Measurements from ENCODE around the gene SLC13A2.

Gene SLC13A2

GRCh38 chr17:28477928-28478327, 4.5 kb downstream of the SLC13A2 start:
- no peak overlapping the region for H3K9ac ChIP-seq (ENCODE audit: low read length)
- no peaks in the 10 kb centered on the region for H3K36me3 ChIP-seq (ENCODE audit: control insufficient read depth, insufficient read depth, low read length)
- H3K79me1 ChIP-seq (ENCODE audit: low read length) = no peaks in the 10 kb centered on the region
- no peak overlapping the region for H3K27ac ChIP-seq (ENCODE audit: low read depth, low read length)
- H3K4ac ChIP-seq (ENCODE audit: low read depth, low read length) = no peak overlapping the region
- no peaks in the 10 kb centered on the region for H3K4me1 ChIP-seq (ENCODE audit: control insufficient read depth, low read depth, low read length)
- no peak overlapping the region for H3K23ac ChIP-seq (ENCODE audit: low read length)
- H3K56ac ChIP-seq (ENCODE audit: low read length) = no peak overlapping the region
- H3K4me2 ChIP-seq (ENCODE audit: low read length) = no peak overlapping the region
- DNase-seq = no peak
- H3K18ac ChIP-seq (ENCODE audit: low read length) = no peak overlapping the region
- H2BK5ac ChIP-seq (ENCODE audit: low read length) = no peak overlapping the region
- H2BK120ac ChIP-seq (ENCODE audit: low read depth, low read length) = no peak overlapping the region
- H3K4me3 ChIP-seq (ENCODE audit: low read length) = no peak overlapping the region
- H3K79me2 ChIP-seq (ENCODE audit: control insufficient read depth, insufficient read depth, low read length) = no peaks in the 10 kb centered on the region
- H4K8ac ChIP-seq (ENCODE audit: low read depth, low read length) = no peak overlapping the region
- no peak overlapping the region for H2AK5ac ChIP-seq (ENCODE audit: low read length)
- no CpG with 5 or more reads among the region's 7 CpGs for WGBS (ENCODE audit: extremely low coverage, insufficient coverage, low lambda C conversion rate)
- no peak overlapping the region for H4K5ac ChIP-seq (ENCODE audit: low read length)
- no peaks in the 10 kb centered on the region for H3K27me3 ChIP-seq (ENCODE audit: insufficient read depth, low read length, poor library complexity)
- no peak overlapping the region for H2BK15ac ChIP-seq (replicated peaks; ENCODE audit: low read depth)

- no peak overlapping the region for H3K4me2 ChIP-seq (ENCODE audit: low read length)
- no peak for DNase-seq
- H3K56ac ChIP-seq (ENCODE audit: low read length) = no peak overlapping the region
- H3K4me3 ChIP-seq (ENCODE audit: low read length) = no peak overlapping the region
- H3K4me1 ChIP-seq (ENCODE audit: control insufficient read depth, low read depth, low read length) = no peaks in the 10 kb centered on the region
- H3K27ac ChIP-seq (ENCODE audit: low read depth, low read length) = no peak overlapping the region
- H2BK5ac ChIP-seq (ENCODE audit: low read length) = no peak overlapping the region
- no peak overlapping the region for H4K5ac ChIP-seq (ENCODE audit: low read length)
- H2BK120ac ChIP-seq (ENCODE audit: low read depth, low read length) = no peak overlapping the region
- no peak overlapping the region for H3K9ac ChIP-seq (ENCODE audit: low read length)
- H3K18ac ChIP-seq (ENCODE audit: low read length) = no peak overlapping the region
- H2BK15ac ChIP-seq (replicated peaks; ENCODE audit: low read depth) = no peak overlapping the region
- no peak overlapping the region for H4K8ac ChIP-seq (ENCODE audit: low read depth, low read length)
- no peaks in the 10 kb centered on the region for H3K36me3 ChIP-seq (ENCODE audit: control insufficient read depth, insufficient read depth, low read length)
- no peak overlapping the region for H2AK5ac ChIP-seq (ENCODE audit: low read length)
- no peaks in the 10 kb centered on the region for H3K79me2 ChIP-seq (ENCODE audit: control insufficient read depth, insufficient read depth, low read length)
- no CpG with 5 or more reads among the region's 3 CpGs for WGBS (ENCODE audit: extremely low coverage, insufficient coverage, low lambda C conversion rate)
- no peaks in the 10 kb centered on the region for H3K27me3 ChIP-seq (ENCODE audit: insufficient read depth, low read length, poor library complexity)
- H3K4ac ChIP-seq (ENCODE audit: low read depth, low read length) = no peak overlapping the region
- no peaks in the 10 kb centered on the region for H3K79me1 ChIP-seq (ENCODE audit: low read length)
- no peak overlapping the region for H3K23ac ChIP-seq (ENCODE audit: low read length)
Observed at GRCh38 chr17:28478712-28479615, 5.5 kb downstream of the SLC13A2 start.

GRCh38 chr17:28480278-28480677, 6.8 kb downstream of the SLC13A2 start:
- Histone ChIP-seq H3K36me3 (ENCODE audit: control insufficient read depth, insufficient read depth, low read length) (no peaks in the 10 kb centered on the region), H3K4ac (ENCODE audit: low read depth, low read length) (no peak overlapping the region), H2AK5ac (ENCODE audit: low read length) (no peak overlapping the region), H3K23ac (ENCODE audit: low read length) (no peak overlapping the region), H3K27me3 (ENCODE audit: insufficient read depth, low read length, poor library complexity) (no peaks in the 10 kb centered on the region), H3K56ac (ENCODE audit: low read length) (no peak overlapping the region), H2BK15ac (replicated peaks; ENCODE audit: low read depth) (no peak overlapping the region), H3K4me3 (ENCODE audit: low read length) (no peak overlapping the region), H3K9ac (ENCODE audit: low read length) (no peak overlapping the region), H3K4me1 (ENCODE audit: control insufficient read depth, low read depth, low read length) (no peaks in the 10 kb centered on the region), H2BK5ac (ENCODE audit: low read length) (no peak overlapping the region), H3K79me2 (ENCODE audit: control insufficient read depth, insufficient read depth, low read length) (no peaks in the 10 kb centered on the region), H3K4me2 (ENCODE audit: low read length) (no peak overlapping the region), H2BK120ac (ENCODE audit: low read depth, low read length) (no peak overlapping the region), H3K79me1 (ENCODE audit: low read length) (no peaks in the 10 kb centered on the region), H3K18ac (ENCODE audit: low read length) (no peak overlapping the region), H3K27ac (ENCODE audit: low read depth, low read length) (no peak overlapping the region), H4K8ac (ENCODE audit: low read depth, low read length) (no peak overlapping the region), H4K5ac (ENCODE audit: low read length) (no peak overlapping the region)
- no peak for DNase-seq
- WGBS (ENCODE audit: extremely low coverage, insufficient coverage, low lambda C conversion rate) = no CpG with 5 or more reads among the region's 5 CpGs

- Histone ChIP-seq H3K4me1 (ENCODE audit: control insufficient read depth, low read depth, low read length) (no peaks in the 10 kb centered on the region), H2BK5ac (ENCODE audit: low read length) (no peak overlapping the region), H3K4me3 (ENCODE audit: low read length) (no peak overlapping the region), H2BK15ac (replicated peaks; ENCODE audit: low read depth) (no peak overlapping the region), H4K8ac (ENCODE audit: low read depth, low read length) (no peak overlapping the region), H3K18ac (ENCODE audit: low read length) (no peak overlapping the region), H3K27ac (ENCODE audit: low read depth, low read length) (no peak overlapping the region), H2AK5ac (ENCODE audit: low read length) (no peak overlapping the region), H3K4me2 (ENCODE audit: low read length) (no peak overlapping the region), H3K4ac (ENCODE audit: low read depth, low read length) (no peak overlapping the region), H3K56ac (ENCODE audit: low read length) (no peak overlapping the region), H3K9ac (ENCODE audit: low read length) (no peak overlapping the region), H3K36me3 (ENCODE audit: control insufficient read depth, insufficient read depth, low read length) (no peaks in the 10 kb centered on the region), H3K27me3 (ENCODE audit: insufficient read depth, low read length, poor library complexity) (no peaks in the 10 kb centered on the region), H2BK120ac (ENCODE audit: low read depth, low read length) (no peak overlapping the region), H3K79me1 (ENCODE audit: low read length) (no peaks in the 10 kb centered on the region), H3K23ac (ENCODE audit: low read length) (no peak overlapping the region), H3K79me2 (ENCODE audit: control insufficient read depth, insufficient read depth, low read length) (no peaks in the 10 kb centered on the region), H4K5ac (ENCODE audit: low read length) (no peak overlapping the region)
- no peak for DNase-seq
- WGBS (ENCODE audit: extremely low coverage, insufficient coverage, low lambda C conversion rate) = no CpG with 5 or more reads among the region's 10 CpGs
Observed at GRCh38 chr17:28480799-28481571, 7.5 kb downstream of the SLC13A2 start.

- no peak overlapping the region for H2BK5ac ChIP-seq (ENCODE audit: low read length)
- H4K8ac ChIP-seq (ENCODE audit: low read depth, low read length) = no peak overlapping the region
- H2BK15ac ChIP-seq (replicated peaks; ENCODE audit: low read depth) = no peak overlapping the region
- no peak overlapping the region for H3K56ac ChIP-seq (ENCODE audit: low read length)
- H3K79me2 ChIP-seq (ENCODE audit: control insufficient read depth, insufficient read depth, low read length) = no peaks in the 10 kb centered on the region
- H4K5ac ChIP-seq (ENCODE audit: low read length) = no peak overlapping the region
- H2BK120ac ChIP-seq (ENCODE audit: low read depth, low read length) = no peak overlapping the region
- H3K18ac ChIP-seq (ENCODE audit: low read length) = no peak overlapping the region
- no peaks in the 10 kb centered on the region for H3K36me3 ChIP-seq (ENCODE audit: control insufficient read depth, insufficient read depth, low read length)
- no peak overlapping the region for H3K4me3 ChIP-seq (ENCODE audit: low read length)
- no peak overlapping the region for H3K4ac ChIP-seq (ENCODE audit: low read depth, low read length)
- no CpG with 5 or more reads among the region's 10 CpGs for WGBS (ENCODE audit: extremely low coverage, insufficient coverage, low lambda C conversion rate)
- no peak overlapping the region for H3K9ac ChIP-seq (ENCODE audit: low read length)
- no peak overlapping the region for H3K4me2 ChIP-seq (ENCODE audit: low read length)
- H2AK5ac ChIP-seq (ENCODE audit: low read length) = no peak overlapping the region
- H3K23ac ChIP-seq (ENCODE audit: low read length) = no peak overlapping the region
- H3K27me3 ChIP-seq (ENCODE audit: insufficient read depth, low read length, poor library complexity) = no peaks in the 10 kb centered on the region
- no peaks in the 10 kb centered on the region for H3K79me1 ChIP-seq (ENCODE audit: low read length)
- no peak for DNase-seq
- H3K27ac ChIP-seq (ENCODE audit: low read depth, low read length) = no peak overlapping the region
- H3K4me1 ChIP-seq (ENCODE audit: control insufficient read depth, low read depth, low read length) = no peaks in the 10 kb centered on the region
Observed at GRCh38 chr17:28482551-28483199, 9.2 kb downstream of the SLC13A2 start.

Data from mesendoderm (in vitro differentiated cells).